ENCODE data around the gene MAP3K13.

GRCh38 chr3:185356499-185356898, 6.4 kb upstream of the MAP3K13 start:
- no peak for TF ChIP-seq EZH2 (IDR thresholded peaks at IDR 0.05; ENCODE audit: borderline replicate concordance, low read length)
- TF ChIP-seq, protein P1, sequence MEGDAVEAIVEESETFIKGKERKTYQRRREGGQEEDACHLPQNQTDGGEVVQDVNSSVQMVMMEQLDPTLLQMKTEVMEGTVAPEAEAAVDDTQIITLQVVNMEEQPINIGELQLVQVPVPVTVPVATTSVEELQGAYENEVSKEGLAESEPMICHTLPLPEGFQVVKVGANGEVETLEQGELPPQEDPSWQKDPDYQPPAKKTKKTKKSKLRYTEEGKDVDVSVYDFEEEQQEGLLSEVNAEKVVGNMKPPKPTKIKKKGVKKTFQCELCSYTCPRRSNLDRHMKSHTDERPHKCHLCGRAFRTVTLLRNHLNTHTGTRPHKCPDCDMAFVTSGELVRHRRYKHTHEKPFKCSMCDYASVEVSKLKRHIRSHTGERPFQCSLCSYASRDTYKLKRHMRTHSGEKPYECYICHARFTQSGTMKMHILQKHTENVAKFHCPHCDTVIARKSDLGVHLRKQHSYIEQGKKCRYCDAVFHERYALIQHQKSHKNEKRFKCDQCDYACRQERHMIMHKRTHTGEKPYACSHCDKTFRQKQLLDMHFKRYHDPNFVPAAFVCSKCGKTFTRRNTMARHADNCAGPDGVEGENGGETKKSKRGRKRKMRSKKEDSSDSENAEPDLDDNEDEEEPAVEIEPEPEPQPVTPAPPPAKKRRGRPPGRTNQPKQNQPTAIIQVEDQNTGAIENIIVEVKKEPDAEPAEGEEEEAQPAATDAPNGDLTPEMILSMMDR (IDR thresholded peaks at IDR 0.05; ENCODE audit: low read length) = no peak
